GM18870 (cell line): ENCODE data around the gene PRRT3.
"Not testable (repeated sequence)": the region's sequence is repeated elsewhere in the genome, so short reads cannot be mapped to it uniquely, and the experiment has no call there.

Experiments used
- ATAC-seq: cut with Tn5 transposase; IDR thresholded peaks from one replicate; pipeline ENCODE4 v1.9.1; 2021; ENCODE audit warnings: moderate library complexity; ENCODE audit not compliant: unreplicated experiment

Gene PRRT3

DNA sequence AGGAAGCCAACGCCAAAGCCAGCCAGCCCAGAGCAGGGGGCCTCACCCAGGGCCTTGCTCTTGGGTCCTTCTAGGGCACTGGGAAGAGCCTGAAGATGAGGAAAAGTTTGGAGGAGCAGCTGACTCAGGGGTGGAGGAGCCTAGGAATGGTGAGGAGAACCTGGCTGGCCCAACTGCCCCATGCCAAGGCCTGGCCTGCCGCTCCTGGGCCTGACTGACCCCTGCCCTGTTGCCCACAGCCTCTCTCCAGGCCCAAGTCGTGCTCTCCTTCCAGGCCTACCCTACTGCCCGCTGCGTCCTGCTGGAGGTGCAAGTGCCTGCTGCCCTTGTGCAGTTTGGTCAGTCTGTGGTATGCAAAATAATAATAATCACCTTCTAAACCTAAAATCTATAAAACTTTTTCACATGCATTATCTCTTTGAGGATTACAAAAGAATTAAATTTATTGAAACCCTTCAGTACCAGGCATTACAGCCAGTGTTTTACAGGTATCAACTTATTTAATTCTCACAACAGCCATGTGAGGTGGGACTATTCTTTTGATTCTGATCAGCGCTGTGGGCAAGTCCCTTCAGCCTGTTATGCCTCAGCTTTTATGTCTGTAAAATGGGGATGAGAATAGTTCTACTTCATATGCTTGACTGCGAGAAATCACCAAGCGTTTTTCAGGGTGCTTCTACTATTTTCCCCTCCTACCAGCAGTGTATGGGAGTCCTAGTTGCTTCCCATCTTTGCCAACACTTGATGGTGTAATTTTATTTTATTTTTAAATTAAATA, 33.8 kb downstream of the PRRT3 start:
- no peak for ATAC-seq

DNA sequence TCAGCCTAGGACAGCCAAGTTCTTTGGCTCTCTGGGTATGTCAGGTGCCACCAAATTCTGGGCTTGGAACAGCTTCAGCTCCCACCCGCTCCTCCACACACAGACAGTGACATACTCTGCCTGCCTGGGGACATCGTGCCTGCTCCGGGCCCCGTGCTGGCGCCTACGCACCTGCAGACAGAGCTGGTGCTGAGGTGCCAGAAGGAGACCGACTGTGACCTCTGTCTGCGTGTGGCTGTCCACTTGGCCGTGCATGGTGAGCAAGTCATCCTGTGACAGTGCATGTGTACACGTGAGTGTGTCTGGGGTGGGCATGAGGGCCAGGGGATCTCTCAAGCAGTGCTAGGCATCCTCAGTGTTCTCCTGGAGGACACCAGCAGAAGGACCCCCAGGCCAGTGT, 34.4 kb downstream of the PRRT3 start:
- ATAC-seq: no peak

DNA sequence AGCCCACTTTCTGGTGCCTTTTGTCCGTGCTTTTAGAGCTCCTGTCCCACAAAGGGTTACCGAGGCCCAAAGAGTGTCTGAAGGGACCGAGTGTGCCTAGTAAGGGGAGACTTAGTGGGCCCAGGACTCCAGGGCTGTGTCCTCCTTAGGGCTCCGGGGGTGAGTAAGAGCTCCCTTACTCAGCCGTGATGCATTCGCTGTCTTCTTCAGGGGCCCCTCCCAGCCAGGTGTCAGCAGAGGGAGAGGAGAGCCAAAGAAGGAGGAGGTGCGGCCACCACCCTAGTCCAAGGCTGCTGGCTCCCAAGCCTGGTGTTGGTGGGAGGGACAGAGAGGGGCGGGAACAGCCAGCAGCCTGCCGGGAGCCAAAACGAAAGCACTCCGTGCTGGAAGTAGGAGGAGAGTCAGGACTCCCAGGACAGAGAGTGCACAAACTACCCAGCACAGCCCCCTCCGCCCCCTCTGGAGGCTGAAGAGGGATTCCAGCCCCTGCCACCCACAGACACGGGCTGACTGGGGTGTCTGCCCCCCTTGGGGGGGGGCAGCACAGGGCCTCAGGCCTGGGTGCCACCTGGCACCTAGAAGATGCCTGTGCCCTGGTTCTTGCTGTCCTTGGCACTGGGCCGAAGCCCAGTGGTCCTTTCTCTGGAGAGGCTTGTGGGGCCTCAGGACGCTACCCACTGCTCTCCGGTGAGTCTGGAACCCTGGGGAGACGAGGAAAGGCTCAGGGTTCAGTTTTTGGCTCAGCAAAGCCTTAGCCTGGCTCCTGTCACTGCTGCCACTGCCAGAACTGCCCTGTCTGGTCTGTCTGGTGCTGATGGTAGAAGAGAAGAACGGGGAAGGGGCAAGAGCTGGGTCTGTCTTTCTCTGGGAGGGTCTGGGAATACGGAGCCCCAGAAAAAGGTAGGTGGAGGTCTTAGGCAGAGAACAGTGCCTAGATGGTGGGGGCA, 35.2 kb downstream of the PRRT3 start, which contains the start of gene IL17RC:
Gene IL17RC (plus strand): TSS at position 365 of the 947 bp plus-strand sequence. CDS start 218 bp downstream, at position 583.
- ATAC-seq: no peak

DNA sequence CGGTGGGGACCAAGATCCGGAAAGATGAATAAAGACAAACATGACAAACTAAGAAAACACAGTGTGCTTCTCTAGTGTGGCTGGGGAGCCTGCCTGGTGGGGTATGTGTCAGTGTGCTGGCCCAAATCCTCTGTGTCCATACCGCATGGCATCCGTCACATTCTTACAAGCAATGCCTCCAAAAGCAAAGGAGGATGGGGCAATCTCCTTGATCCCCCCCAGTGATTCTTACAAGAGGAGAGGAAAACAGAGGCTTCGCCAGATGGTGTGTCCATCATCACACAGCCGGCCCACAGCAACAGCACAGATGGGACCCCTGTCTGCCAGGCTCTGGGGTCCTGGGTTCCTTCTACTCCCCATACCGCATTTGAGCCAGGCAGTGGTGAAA, 35.9 kb downstream of the PRRT3 start:
- no peak for ATAC-seq

DNA sequence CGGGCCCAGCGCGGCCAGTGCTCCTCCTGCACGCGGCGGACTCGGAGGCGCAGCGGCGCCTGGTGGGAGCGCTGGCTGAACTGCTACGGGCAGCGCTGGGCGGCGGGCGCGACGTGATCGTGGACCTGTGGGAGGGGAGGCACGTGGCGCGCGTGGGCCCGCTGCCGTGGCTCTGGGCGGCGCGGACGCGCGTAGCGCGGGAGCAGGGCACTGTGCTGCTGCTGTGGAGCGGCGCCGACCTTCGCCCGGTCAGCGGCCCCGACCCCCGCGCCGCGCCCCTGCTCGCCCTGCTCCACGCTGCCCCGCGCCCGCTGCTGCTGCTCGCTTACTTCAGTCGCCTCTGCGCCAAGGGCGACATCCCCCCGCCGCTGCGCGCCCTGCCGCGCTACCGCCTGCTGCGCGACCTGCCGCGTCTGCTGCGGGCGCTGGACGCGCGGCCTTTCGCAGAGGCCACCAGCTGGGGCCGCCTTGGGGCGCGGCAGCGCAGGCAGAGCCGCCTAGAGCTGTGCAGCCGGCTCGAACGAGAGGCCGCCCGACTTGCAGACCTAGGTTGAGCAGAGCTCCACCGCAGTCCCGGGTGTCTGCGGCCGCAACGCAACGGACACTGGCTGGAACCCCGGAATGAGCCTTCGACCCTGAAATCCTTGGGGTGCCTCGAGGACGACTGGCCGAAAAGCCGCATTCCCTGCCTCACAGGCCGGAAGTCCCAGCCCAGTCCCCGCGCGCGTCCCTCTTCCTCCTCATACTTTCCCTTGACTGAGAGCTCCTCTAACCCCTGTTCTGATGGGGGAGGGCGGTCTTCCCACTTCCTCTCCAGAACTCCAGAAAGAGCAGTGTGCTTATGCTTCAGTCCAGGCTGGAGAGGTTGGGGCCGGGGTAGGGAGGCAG, 36.7 kb downstream of the PRRT3 start:
- no peak for ATAC-seq

DNA sequence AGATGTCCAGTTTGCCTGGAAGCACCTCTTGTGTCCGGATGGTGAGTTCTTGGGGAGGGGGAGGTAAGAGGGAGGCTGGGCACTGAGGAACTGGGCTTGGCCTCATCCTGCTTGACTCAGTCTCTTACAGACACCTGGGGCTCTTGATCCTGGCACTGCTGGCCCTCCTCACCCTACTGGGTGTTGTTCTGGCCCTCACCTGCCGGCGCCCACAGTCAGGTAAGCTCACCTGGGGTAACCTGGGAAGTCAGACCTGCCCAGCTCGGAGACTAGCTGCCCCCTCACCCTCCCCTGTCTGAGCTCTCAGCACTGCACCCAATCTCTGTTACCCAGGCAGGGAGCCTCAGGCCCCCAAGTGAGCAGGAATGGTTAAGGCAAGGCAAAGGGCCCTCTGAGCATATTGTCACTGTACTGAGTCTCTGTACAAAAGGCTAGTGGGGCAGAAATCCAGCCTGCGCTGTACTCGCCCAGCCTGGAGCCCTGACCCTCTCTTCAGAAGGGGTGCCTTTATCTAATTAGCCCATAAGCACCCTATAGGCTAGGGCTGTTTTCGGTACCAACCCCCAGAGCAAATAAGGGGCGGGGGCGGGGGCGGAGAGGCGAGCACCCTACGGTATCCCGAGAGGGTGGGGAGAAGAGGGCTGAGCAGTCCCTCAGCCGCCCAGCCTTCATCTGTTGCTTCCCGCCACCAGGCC, 37.5 kb downstream of the PRRT3 start:
- no peak for ATAC-seq

DNA sequence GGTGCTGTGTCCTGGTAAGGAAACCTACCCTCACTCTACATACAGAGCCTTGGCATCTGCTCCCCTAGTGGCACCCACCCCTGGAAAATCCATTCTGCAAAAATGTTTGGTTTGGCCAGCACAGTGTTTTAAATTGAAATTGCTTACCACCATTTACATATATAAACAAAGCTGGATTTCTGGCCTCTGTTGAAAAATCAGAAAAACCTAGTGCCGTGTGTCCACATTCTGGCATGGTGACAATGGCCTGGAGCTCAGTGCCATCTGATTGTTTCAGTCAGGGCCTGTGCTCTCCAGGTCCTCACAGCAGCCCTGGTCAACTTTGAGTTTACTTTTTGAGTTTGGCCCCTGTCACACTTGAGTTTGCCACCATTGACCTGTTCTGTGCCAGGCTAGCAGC, 38.2 kb downstream of the PRRT3 start:
- ATAC-seq: no peak

DNA sequence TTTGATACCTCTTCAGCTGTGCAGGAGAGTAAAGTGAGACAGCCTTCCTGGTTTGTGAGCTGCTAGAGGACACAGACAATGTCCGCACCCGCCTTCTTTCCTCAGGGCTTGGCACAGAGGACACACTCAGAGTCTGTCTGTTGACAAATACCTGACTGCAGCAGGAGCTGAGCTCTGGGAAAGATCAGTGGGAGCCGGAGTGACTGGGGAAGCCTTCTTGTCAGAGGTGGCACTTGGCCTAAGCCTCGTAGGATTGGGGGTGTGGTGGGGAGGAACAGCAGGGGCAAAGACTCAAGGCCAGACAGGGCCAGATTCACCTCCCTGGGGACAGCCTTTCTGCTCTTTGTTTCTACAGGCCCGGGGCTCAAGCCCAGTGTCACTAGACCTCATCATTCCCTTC, 38.6 kb downstream of the PRRT3 start:
- ATAC-seq: no peak

DNA sequence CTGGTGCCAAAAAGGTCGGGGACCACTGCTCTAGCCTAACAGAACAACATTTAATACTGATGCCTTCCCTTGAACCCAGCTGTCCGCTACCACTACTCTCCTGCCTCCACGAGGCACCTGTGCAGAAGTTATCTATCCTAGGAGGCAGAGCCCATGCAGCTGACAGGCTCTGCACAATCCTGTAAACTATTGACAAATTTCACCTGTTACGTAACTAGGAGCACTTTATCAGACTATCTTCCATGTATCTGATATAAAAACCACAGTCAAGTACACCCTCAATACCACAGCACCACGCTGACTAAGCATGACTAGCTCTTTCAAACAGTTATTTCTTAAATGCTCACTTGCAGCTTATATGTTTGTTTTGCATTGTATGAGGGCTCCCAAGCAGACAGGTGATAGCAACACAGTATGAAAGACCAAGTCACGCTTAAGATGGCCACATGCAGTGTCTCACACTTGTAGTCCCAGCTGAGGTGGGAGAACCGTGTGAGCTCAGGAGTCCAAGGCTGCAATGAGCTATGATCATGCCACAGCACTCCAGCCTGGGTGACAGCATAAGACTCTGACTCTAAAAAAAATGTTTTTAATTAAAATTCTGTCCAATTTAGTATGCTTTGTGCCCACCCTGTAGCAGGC, 39.8 kb downstream of the PRRT3 start:
- ATAC-seq: no peak

DNA sequence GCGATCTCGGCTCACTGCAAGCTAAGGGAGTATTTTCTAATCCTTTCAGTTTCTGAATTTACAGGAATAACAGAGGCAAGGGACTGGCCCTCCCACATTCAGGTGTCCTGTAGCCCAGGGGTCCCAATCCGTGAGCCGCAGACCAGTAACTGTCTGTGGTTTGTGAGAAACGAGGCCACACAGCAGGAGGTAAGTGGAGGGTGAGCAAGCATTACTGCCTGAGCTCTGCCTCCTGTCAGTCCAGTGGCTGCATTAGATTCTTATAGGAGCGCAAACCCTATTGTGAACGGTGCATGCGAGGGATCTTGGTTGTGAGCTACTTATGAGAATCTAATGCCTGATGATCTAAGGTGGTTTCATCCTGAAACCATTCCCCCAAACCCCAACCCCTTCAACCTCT, 40.3 kb downstream of the PRRT3 start:
- ATAC-seq: no peak

DNA sequence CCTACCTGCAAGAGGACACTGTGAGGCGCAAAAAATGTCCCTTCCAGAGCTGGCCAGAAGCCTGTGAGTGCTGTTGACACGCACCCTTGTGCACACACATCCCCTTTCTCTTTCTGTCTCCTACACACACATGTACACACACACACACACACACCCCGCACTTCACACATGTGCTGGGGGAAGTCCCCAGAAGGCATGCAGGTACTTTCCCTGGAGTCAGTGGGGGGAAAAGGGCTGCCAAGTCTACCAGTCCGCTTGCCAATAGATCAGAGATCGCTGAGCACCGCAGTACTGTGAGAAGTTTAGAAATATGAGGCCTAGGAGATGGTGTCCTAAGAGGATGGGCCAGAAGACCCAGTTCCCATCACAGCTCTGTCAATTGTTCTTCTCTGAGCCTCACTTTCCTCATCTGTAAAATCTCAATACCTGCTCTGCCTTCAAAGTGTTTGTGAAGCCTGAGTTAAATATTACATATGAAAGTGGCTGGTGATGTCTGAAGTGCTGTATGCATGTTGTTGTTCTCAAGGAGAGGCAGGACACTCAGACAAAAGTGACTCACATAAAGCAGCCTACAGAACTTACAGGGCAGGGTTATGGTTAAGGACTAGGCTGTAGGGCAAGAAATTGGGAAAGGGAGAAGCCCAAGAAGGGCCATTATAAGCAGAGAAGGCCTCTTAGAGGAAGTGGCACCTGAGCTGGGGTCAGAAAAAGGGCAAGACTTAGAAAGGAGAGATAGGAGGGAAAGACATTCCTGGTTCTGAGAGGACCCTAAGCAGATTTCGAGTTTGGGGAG, 42.8 kb downstream of the PRRT3 start:
- ATAC-seq: no peak

DNA sequence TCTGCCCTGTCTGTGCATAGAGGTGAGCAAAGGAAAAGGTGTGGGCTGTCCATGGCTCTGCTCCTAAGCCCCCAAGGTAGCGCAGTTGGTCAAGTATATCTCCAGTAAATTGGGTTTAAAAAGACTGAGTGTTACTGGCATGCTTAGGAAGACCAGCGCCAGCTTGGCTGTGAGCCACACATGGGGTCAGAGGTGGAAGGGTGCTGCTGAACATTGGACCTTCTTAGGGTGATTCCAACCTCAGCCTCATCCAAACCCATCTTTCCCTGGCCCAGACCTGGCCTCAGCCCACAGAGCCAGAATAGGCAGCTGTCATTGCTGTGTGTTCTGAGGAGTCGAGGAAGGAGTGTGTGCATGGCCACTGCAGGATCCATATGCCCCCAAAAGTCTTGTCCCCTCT, 43.9 kb downstream of the PRRT3 start:
- no peak for ATAC-seq

DNA sequence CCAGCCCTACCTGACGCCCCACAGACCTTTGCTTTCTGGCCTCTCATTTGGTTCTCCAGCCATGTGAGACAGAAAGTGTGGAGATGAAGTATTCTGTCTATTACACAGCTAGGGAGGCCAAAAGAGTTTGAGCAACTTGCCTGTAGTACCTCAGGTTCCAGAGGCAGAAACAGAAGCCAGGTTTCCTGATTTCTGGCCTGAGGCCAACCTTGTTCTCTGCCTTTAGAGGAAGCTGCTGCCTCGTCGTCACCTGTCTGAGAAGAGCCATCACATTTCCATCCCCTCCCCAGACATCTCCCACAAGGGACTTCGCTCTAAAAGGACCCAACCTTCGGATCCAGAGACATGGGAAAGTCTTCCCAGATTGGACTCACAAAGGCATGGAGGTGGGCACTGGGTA, 45.7 kb downstream of the PRRT3 start:
- no peak for ATAC-seq

DNA sequence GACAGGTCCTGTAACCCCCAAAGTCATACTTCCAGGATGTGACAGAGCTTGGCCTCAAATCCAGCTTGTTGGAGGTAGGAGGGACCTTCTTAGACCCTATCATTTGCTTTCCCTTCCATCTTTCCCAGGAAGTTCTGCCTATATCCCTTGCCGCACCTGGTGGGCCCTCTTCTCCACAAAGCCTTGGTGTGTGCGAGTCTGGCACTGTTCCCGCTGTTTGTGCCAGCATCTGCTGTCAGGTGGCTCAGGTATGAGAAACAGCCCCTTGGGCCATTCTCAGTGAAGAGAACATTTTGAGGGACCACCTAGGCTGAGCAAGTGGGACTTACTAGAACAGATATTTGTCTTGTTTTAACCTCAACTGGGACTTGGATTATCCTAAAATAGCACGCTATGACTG, 48.3 kb downstream of the PRRT3 start:
- ATAC-seq: no peak

DNA sequence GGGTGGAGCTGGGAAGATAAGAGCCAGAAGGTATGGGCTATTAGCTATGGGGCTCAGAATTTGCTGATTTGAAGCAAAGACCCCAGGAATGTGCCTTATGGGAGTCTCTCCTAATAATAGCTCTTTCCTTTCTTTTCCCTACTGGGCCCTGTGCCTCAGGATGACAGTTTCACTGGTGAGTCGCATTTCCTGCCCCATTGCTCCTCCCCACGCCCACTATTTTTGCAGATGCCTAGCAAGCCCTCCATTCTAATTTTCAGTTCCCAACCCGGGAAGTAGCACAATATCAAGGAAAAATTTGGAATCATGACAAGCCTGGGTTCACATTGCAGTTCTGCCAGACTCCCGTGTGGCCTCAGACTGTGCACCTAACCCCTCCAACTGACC, 49.0 kb downstream of the PRRT3 start:
- ATAC-seq: no peak

DNA sequence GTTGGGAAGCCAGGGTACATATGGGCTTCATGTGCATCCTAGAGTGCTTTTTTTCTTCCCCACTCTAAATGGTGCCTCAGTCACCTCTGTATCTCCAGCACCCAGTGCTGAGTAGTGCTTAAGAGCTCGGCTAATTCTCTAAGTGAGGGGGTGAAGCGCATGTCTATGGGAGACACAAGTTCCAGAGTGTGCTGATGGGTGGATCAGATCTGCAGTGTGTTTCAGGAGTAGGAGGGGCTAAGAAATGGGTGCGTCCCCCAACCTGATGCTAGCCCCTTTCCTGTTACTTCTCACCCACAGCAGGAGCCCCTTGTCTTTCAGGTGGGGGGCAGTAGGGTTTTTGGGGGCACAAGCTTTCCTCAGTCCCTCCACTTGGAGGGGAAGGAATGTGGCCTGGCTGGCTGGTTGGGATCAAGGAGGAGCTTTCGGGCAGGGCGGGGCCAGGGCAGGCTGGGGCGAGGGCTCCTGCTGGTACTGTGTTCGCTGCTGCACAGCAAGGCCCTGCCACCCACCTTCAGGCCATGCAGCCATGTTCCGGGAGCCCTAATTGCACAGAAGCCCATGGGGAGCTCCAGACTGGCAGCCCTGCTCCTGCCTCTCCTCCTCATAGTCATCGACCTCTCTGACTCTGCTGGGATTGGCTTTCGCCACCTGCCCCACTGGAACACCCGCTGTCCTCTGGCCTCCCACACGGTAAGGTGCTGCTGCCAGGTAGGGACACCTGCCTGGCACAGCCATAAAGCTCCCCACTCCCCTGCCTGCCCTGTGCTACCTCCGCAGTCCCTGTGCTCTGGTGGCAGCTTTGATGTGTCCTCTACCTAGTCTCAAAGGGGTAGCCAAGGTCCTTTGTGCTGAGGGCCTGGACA, 49.6 kb downstream of the PRRT3 start, which contains the start of gene IL17RE:
Gene IL17RE (plus strand): TSS at position 477 of the 866 bp plus-strand sequence. CDS start 85 bp downstream, at position 562.
- ATAC-seq: no peak

DNA sequence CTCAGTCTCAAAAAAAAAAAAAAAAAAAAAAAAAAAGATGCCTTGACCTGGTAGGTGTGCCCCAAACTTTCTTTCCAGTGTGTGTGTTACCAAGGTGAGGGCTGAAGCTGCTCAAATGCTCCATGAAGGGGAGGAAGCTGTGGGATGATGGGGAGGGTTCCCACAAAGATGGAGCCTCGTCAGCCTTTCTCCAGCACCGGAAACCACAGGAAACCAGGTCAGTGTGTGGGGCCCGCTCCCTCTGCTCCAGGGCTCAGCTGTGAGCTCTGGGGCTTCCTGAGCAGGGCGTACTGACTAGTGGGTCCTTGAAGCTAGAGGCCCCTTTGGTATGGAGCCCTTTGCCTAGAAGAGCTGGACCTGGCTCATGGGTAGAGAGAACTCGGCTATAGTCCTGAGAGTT, 50.2 kb downstream of the PRRT3 start:
- no peak for ATAC-seq

DNA sequence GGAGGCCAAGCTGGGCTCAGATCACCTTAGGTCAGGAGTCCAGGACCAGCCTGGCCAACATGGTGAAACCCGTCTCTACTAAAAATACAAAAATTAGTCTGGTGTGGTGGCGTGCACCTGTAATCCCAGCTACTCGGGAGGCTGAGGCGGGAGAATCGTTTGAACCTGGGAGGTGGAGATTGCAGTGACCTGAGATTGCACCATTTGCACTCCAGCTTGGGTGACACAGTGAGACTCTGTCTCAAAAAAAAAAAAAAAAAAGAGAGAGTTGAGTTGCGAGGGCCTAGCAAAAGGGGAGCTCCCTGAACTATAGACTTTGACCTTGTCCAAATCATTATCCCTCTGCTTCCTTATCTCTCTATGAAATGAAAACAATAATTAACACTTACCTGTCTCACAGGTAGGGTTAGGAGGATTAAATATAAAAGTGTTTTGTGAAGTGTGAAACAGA, 51.2 kb downstream of the PRRT3 start:
- not testable (repeated sequence) for ATAC-seq
